NCI-H2196 (cell line): ENCODE results near the gene CIZ1.

Experiments used
- DNase-seq: peaks from one replicate; lab custom pipeline; 2025; ENCODE audit not compliant: unreplicated experiment; lab: John Stamatoyannopoulos, UW

The CIZ1 gene

GRCh38 chr9:128127990-128128835, 63.2 kb downstream of the CIZ1 start:
- DNase-seq: peak; percentile 86

- DNase-seq: peak; percentile 87
Observed at GRCh38 chr9:128127568-128127989, 63.8 kb downstream of the CIZ1 start, which contains the start of gene PTGES2. Gene PTGES2, minus strand, starts transcription at chr9:128127729. Its CDS starts 12 bp downstream, at chr9:128127717.

- DNase-seq: no peak
Observed at GRCh38 chr9:128125580-128126354, 65.6 kb downstream of the CIZ1 start.

GRCh38 chr9:128124873-128125579, 66.3 kb downstream of the CIZ1 start:
- DNase-seq: peak; percentile 56

- DNase-seq: no peak
Observed at GRCh38 chr9:128124451-128124850, 66.9 kb downstream of the CIZ1 start.

GRCh38 chr9:128123451-128124080, 67.8 kb downstream of the CIZ1 start:
- DNase-seq: no peak

GRCh38 chr9:128122809-128123175, 68.6 kb downstream of the CIZ1 start:
- no peak for DNase-seq

GRCh38 chr9:128121924-128122808, 69.2 kb downstream of the CIZ1 start:
- DNase-seq: no peak

- DNase-seq: no peak
Observed at GRCh38 chr9:128121466-128121810, 69.9 kb downstream of the CIZ1 start.

GRCh38 chr9:128120741-128121465, 70.5 kb downstream of the CIZ1 start:
- no peak for DNase-seq

- no peak for DNase-seq
Observed at GRCh38 chr9:128120061-128120740, 71.2 kb downstream of the CIZ1 start.

GRCh38 chr9:128118971-128119665, 72.3 kb downstream of the CIZ1 start:
- DNase-seq: no peak

- no peak for DNase-seq
Observed at GRCh38 chr9:128118472-128118857, 72.9 kb downstream of the CIZ1 start.

- peak; percentile 96 for DNase-seq
Observed at GRCh38 chr9:128117613-128118471, 73.5 kb downstream of the CIZ1 start.

GRCh38 chr9:128116104-128117083, 75.0 kb downstream of the CIZ1 start:
- no peak for DNase-seq
